Stimulated activated CD4-positive, alpha-beta T cell treated with anti-CD3 and anti-CD28 coated beads, Interleukin-12 subunit alpha, Interleukin-12 subunit beta, amount 100 ng/mL, for 24 hours (primary cell): ENCODE measurements around the gene NHLRC2.

ENCODE experiments used
- DNase-seq, 2 experiments: peaks; one replicate each; pipeline ENCODE4 v3.0.0-alpha.2; 2020; ENCODE audit warnings: low read depth in 2 of 2

Gene NHLRC2

DNA sequence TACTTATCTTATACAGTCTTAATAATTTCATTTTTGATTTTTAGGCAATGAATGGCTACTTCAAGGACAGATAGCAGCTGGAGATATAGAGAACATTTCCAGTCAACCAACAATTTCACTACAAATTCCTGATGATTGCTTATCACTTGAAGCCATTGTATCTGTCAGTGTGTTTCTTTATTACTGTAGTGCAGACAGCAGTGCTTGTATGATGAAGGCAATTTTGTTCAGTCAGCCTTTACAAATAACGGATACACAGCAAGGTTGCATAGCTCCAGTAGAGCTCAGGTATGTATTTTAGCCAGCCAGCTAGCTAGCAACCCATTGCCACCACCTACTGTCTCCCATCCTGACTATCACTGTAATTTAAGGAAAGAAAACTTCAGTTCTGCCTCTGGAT, 53.8 kb downstream of the NHLRC2 start:
- DNase-seq: no peak

DNA sequence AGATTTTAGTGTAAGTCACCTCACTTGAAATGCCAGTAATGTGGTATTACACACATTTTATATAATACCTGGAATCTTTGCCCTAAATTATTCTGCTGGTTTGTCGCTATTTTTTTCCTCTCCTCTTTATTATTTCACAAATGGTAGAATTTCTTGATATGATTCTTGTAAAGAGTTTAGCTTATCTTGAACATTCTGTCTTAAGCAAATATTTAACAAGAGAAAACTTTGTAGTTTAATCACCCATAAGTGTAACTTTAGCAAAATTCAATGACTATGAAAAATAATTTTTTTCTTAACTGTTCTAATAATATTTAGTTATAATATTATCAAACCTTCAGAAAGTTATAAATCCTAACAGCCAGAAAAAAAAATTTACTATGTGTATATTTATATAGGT, 56.7 kb downstream of the NHLRC2 start:
- no peak for DNase-seq

GRCh38 chr10:113911839-113912238, 57.4 kb downstream of the NHLRC2 start:
- no peak for DNase-seq

DNA sequence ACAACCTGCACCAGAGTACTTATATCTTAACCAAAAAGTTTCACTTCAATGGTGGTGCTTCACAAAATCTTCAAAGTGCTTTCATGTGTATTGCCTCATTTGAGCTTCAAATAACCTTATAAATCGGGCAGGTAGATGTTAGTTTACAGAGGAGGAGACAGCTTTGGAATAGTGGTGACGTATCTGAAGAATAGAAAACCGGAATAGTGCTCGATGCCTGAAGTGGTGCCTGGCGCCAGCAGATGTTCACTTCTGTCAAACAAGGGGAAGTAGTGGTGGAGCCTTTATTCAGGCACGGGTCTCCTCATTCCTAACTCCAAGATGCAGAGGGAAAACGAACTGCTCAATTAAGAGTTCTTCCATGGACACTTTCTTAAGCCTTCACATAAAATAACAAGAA, 58.1 kb downstream of the NHLRC2 start:
- DNase-seq: no peak

GRCh38 chr10:113914956-113915355, 60.5 kb downstream of the NHLRC2 start:
- DNase-seq: no peak

DNA sequence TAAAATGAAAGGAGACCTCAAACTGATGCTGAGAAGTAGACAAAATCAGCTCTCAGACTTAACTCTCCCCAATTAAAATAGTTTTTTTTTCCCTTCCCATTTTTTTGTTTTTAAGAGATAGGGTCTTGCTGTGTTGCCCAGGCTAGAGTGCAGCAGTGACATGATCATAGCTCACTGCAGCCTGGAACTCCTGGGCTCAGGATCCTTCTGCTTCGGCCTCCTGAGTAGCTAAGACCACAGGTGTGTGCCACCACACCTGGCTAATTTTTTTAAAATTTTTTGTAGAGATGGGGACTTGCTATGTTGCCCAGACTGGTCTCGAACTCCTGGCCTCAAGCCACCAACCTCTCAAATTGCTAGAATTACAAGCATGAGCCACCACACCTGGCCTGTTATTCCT, 61.1 kb downstream of the NHLRC2 start:
- DNase-seq: no peak

DNA sequence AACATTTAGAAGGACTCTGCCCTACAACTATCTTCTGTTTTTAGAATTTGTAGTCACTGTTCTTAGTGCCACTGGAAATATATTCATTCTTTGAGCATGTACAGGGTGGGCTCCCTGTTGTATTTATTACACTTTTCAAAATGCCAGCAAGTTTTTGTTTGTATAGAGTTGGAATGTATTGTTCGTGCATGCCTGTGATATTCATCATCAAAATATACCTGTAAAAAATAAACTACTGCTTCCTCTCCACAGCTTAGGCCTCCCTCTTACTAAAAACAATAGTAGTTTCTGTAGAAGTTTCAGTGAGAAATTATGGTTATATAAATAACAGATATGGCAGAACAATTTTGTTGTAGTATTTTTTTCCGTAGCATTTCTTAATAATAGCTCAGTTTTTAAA, 61.6 kb downstream of the NHLRC2 start:
- DNase-seq: no peak

GRCh38 chr10:113917636-113918035, 63.2 kb downstream of the NHLRC2 start:
- no peak for DNase-seq

GRCh38 chr10:113920114-113920513, 65.7 kb downstream of the NHLRC2 start:
- DNase-seq: no peak

GRCh38 chr10:113920875-113921274, 66.4 kb downstream of the NHLRC2 start:
- DNase-seq: no peak

DNA sequence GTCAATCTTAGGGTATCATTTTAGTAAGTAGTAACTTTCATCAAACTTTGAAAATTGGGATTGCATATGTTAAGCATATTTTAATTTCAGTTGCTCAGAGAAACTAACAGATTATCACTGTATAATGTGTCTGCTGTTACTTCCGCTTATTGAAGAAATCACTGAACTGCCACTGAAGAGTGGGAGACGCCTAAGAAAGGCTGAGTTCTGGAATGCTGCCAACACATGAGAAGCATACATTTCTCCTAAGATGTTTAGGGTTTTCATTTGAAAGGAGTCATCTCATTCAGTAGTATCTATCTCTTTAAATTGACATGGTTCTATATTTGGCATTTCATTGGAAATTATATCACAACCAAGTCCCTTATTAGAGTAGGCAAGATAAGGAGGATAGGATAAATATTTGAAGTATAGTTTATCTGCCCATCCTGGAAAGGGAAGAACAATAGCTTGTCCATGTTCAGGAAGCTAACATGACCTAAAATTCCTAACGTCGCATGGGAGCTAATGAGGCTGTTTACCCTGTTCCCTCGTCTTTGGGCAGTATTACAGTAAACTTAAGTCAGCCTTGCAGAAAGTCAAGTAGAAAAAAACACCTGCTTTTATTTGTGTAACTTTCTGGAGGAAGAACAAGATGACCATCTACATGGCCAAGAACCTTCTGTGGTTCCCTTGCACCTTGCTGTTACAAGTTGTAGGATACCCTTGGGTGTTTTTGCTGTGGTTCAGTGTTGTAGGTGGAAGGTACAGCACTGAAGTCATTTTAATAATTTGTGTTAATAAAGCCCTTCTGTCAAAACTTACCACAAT, 67.3 kb downstream of the NHLRC2 start:
- DNase-seq: no peak

- DNase-seq: no peak
Observed at GRCh38 chr10:113922787-113923570, 68.5 kb downstream of the NHLRC2 start.

- no peak for DNase-seq
Observed at GRCh38 chr10:113924186-113924585, 69.7 kb downstream of the NHLRC2 start.

DNA sequence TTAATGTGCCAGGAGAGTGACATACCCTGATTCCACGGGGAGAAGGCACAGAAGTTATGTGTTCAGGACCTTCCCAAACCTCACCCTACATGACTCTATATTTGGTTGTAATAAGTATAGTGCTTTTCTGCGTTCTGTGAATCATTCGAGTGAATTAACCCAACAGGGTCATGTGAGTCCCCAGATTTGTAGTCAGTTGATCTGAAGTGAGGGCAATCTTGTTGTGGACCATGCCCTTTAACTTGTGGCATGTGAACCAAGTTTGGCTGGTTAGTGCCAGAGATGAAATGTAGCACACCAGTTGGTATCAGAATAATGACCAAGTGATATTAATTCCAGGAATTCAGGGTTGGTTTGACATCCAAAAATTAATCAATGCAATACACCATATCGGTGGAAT, 70.2 kb downstream of the NHLRC2 start:
- no peak for DNase-seq

- DNase-seq: no peak
Observed at GRCh38 chr10:113927440-113927839, 73.0 kb downstream of the NHLRC2 start.

DNA sequence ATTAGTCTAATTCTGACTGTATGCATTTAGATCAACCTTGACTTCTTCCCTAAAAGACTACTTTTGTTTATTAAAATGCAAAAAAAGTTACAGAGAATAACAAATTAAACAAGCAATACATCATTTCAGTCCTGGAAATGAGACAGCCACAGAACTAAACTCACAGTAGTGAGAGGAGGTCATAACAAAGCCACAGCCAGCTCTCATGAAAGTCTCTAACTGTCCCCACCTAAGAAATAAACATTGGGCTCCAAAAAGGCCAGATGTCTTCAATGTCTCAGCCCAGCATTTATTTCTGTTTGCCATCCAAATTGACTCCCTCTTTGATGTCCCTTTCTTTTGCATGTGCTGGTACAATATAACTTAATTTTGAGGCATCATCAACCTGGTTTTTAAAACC, 74.4 kb downstream of the NHLRC2 start:
- DNase-seq: no peak

DNA sequence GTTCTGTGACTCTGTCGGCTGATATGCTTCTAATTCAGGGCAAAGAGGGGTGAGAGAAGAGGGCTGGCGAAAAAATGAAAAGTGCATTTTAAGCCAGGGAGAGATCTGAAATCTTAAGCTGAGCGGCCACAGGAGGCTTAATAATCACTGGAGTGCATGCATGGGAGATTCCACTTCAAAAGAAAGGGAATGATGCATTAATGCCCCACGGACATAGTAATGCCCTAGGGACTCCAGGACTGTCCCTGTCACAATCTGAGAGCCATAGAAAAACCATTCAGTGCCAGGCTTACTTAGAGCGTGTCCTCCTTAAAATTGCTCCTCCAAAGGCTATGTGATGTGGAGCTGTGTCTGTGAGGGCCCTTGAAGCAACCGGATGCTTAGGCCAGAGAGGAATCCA, 75.1 kb downstream of the NHLRC2 start:
- no peak for DNase-seq

GRCh38 chr10:113930482-113931057, 76.1 kb downstream of the NHLRC2 start:
- no peak for DNase-seq

GRCh38 chr10:113932854-113933253, 78.4 kb downstream of the NHLRC2 start:
- DNase-seq: no peak

DNA sequence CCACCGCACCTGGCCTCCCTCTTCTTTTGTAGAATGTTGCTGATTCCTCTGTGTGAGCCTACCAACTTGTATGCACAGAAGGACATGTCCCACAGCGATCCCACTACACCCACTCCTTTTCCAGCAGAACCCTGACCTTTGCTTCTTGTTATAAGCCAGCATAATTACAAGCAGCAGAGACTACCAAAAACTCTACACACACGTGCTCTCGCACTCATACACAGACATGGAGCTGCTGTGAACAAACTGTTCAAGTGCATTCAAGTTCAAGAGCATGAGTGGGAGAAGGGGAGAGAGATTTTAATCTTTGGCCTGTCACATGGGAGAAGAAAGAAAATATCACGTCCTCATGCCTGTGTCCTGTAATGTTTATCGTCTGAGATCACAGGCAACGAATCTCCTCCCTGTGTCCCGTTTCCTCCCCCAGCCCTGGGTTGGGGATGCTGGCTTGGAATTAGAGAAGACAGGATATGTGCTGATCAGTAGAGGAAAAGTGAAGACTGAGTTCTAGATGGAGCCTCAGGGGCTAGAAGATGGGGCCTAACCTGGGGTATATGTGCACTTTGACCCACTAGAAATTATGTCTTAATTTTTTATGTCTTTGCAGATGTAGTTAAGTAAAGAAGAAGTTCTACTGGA, 79.6 kb downstream of the NHLRC2 start:
- DNase-seq: no peak

GRCh38 chr10:113937258-113937657, 82.8 kb downstream of the NHLRC2 start:
- no peak for DNase-seq

DNA sequence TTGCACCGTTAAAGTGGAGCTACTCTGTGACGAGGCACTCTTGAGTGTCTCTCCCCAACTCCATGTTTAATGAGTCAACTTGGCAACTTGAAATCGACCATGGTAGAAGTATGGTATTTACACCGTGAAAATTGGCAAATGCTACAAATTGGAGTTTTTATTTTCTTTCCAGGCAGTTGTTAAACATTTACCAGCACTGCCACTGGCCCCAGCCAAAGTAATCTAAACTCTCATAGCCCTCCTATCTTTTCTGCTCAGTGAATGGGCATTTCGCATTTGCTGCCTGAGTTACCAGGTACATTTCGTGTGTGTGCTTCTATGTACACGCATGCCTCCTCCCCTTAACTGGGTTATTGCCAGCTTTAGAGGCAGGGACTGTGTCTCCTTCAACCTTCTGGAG, 83.3 kb downstream of the NHLRC2 start:
- DNase-seq: no peak
